Bronchial epithelial cell (primary cell): ENCODE results near the gene C3orf80. TPM values are rescaled to one million over a fixed set of nuclear protein-coding genes. Genes with fewer than 3 reads are reported as not detected.
"Not testable (repeated sequence)": the region's sequence is repeated elsewhere in the genome, so short reads cannot be mapped to it uniquely, and the experiment has no call there.

Experiments
- DNase-seq: peaks from one replicate; pipeline ENCODE4 v3.0.0-alpha.2; 2010; ENCODE audit warnings: low read depth
- FAIRE-seq: peaks from 2 replicates; lab custom pipeline; 2011; peaks lifted over from hg19 to GRCh38; lab: Jason Lieb, UNC
- H3K27me3 ChIP-seq: 2 replicates; pipeline ENCODE4 v1.5.1; 2011; ENCODE audit warnings: low read length; ENCODE audit not compliant: control insufficient read depth, insufficient read depth
- H3K36me3 ChIP-seq: 2 replicates; pipeline ENCODE4 v1.5.1; 2011; ENCODE audit warnings: low read length; ENCODE audit not compliant: control insufficient read depth, insufficient read depth
- H3K4me3 ChIP-seq: 2 replicates; pipeline ENCODE4 v1.5.1; 2011; ENCODE audit warnings: mild to moderate bottlenecking, low read depth, low read length, control low read depth
- total RNA-seq: library from RNA; depleted of rRNA; stranded (reverse); fragments of >200 nt; gene quantifications from 2 replicates; pipeline ENCODE4 v1.2.1, GENCODE V29; 2014
- TF ChIP-seq, protein P1 (sequence below): IDR thresholded peaks from 2 replicates; pipeline ENCODE4 v1.5.1; 2011; ENCODE audit warnings: mild to moderate bottlenecking, moderate library complexity, low read length, control low read depth, inconsistent platforms; ENCODE audit not compliant: insufficient read depth, severe bottlenecking

Gene C3orf80
- total RNA-seq, 1 donor from 2014 or later, result not detected

DNA sequence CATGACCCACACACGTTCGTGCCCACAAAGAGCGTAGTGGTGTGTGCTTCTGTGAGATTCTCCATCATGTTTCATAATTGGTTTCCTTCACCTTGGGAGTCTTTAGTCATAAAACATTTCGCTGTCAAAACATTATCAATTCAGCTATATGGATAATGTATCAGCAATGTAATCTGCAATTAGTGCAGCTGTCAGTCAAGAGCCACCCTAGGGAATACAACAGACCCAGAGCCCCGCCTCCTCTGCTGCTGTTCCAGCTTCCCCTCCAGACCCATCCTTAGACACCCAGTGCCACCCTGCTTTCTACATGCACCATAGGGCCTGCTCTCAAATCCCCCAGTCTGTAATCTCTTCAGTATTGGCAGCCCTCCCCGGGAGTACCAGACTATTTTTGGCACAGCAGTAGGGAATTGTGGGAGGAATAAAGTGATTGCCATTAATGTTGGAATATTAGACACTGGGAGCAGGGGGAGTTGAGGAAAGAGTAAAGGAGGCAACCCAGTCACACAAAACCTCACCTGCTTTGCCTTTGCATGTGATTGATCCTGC, 31.5 kb upstream of the C3orf80 start:
- TF ChIP-seq, protein P1, sequence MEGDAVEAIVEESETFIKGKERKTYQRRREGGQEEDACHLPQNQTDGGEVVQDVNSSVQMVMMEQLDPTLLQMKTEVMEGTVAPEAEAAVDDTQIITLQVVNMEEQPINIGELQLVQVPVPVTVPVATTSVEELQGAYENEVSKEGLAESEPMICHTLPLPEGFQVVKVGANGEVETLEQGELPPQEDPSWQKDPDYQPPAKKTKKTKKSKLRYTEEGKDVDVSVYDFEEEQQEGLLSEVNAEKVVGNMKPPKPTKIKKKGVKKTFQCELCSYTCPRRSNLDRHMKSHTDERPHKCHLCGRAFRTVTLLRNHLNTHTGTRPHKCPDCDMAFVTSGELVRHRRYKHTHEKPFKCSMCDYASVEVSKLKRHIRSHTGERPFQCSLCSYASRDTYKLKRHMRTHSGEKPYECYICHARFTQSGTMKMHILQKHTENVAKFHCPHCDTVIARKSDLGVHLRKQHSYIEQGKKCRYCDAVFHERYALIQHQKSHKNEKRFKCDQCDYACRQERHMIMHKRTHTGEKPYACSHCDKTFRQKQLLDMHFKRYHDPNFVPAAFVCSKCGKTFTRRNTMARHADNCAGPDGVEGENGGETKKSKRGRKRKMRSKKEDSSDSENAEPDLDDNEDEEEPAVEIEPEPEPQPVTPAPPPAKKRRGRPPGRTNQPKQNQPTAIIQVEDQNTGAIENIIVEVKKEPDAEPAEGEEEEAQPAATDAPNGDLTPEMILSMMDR, result no peak
- Histone ChIP-seq H3K4me3 (no peak overlapping the region), H3K27me3 (no peaks in the 10 kb centered on the region), H3K36me3 (no peaks in the 10 kb centered on the region)
- DNase-seq (no peak), FAIRE-seq (no peak)

- Histone ChIP-seq H3K4me3 (no peak overlapping the region), H3K36me3 (no peaks in the 10 kb centered on the region), H3K27me3 (no peaks in the 10 kb centered on the region)
- FAIRE-seq, result no peak
- TF ChIP-seq, protein P1, result no peak
- no peak for DNase-seq
Observed at GRCh38 chr3:160194438-160194837, 30.8 kb upstream of the C3orf80 start.

- H3K4me3 ChIP-seq, result no peak overlapping the region
- TF ChIP-seq, protein P1, result no peak
- DNase-seq (no peak), FAIRE-seq (no peak)
- no peaks in the 10 kb centered on the region for H3K27me3 ChIP-seq
- H3K36me3 ChIP-seq, result no peaks in the 10 kb centered on the region
Observed at GRCh38 chr3:160195106-160195505, 30.1 kb upstream of the C3orf80 start.

GRCh38 chr3:160196511-160197104, 28.6 kb upstream of the C3orf80 start:
- TF ChIP-seq, protein P1, result no peak
- DNase-seq, result no peak
- FAIRE-seq, result no peak
- Histone ChIP-seq H3K27me3 (no peaks in the 10 kb centered on the region), H3K36me3 (no peaks in the 10 kb centered on the region), H3K4me3 (no peak overlapping the region)

DNA sequence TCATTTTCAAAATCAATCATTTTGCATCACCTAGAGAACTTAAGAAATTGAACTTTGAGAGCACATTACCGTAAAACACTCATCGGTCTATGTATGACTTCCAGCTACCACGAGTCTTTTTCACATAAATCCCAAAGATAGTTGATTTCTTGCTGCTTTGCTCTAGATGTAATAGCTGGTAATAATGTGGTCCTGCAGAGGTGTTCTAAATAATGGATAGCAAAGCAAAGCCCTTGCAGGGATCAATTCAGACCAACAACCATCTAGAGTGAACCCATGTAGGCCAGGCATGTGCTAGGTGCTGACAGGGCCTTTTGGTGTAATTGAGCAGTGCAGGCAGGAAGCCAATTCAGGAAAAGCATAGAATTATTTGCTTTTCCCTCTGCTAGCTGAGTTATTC, 26.1 kb upstream of the C3orf80 start:
- TF ChIP-seq, protein P1, result no peak
- FAIRE-seq (no peak), DNase-seq (no peak)
- Histone ChIP-seq H3K4me3 (no peak overlapping the region), H3K36me3 (no peaks in the 10 kb centered on the region), H3K27me3 (no peaks in the 10 kb centered on the region)

DNA sequence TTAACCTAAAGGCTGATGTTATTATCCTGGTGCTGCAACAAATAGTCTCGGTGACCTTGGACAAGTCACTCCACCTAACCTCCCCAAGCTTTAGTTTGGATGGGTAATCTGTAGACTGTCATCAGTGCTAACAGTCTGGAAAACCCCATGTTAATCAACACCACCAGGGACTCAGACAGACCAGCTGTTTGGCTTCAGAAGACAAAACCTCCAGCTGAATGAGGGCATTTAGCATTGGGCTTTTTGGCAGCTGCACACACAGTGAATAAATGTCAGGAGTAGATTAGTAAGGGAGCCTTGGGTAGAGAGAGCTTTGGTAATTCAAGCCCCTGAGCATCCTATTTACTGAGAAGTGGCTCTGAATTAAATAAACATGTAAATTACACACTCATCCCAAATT, 24.9 kb upstream of the C3orf80 start:
- Histone ChIP-seq H3K4me3 (no peak overlapping the region), H3K27me3 (no peaks in the 10 kb centered on the region), H3K36me3 (no peaks in the 10 kb centered on the region)
- FAIRE-seq (no peak), DNase-seq (no peak)
- TF ChIP-seq, protein P1, result no peak

DNA sequence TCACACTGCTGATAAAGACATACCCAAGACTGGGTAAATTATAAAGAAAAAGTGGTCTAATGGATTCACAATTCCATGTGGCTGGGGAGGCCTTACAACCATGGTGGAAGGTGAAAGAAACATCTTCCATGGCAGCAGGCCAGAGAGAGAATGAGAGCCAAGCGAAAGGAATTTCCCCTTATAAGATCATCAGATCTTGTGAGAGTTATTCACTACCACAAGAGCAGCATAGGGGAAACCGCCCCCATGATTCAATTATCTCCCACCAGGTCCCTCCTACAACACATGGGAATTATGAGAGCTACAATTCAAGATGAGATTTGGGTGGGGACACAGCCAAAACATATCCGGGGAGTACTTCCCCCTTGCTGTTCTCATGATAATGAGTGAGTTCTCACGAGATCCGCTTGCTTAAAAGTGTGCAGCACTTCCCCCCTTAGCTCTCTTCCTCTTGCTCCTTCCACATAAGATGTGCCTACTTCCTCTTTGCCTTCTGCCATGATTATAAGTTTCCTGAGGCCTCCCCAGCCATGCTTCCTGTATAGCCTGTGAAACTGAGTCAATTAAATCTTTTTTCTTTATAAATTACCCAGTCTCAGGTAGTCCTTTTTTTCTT, 20.7 kb upstream of the C3orf80 start:
- not testable (repeated sequence) for FAIRE-seq, H3K36me3 ChIP-seq

More for the DNA sequence above, 20.7 kb upstream of the C3orf80 start:
- DNase-seq, H3K4me3 ChIP-seq, H3K27me3 ChIP-seq: not testable (repeated sequence)
